ENCODE measurements around the gene MTCL1.

Gene MTCL1

GRCh38 chr18:8868779-8869415 lies 163.5 kb downstream of the MTCL1 start:
- Histone ChIP-seq H3K4me1 (ENCODE audit: insufficient read depth, low read length, severe bottlenecking) (no peaks in the 10 kb centered on the region), H3K27me3 (ENCODE audit: insufficient read depth, low read length) (0 out of 2 replicates have a peak, but pooled peaks cover 7% of the 10 kb centered on the region), H3K36me3 (ENCODE audit: insufficient read depth, low read length) (no peaks in the 10 kb centered on the region), H3K4me3 (ENCODE audit: low read depth, low read length, poor library complexity, severe bottlenecking) (no peak overlapping the region), H3F3A (ENCODE audit: insufficient read depth, low read length) (no peaks in the 10 kb centered on the region), H2AFZ (ENCODE audit: low read length) (no peak overlapping the region), H3K9me3 (ENCODE audit: low read length) (no peaks in the 10 kb centered on the region), H3K9me2 (ENCODE audit: low read depth, low read length) (no peaks in the 10 kb centered on the region), H3K9ac (ENCODE audit: low read length) (no peak overlapping the region), H4K20me1 (ENCODE audit: insufficient read depth, low read length) (no peaks in the 10 kb centered on the region), H3K79me2 (ENCODE audit: insufficient read depth, low read length) (no peaks in the 10 kb centered on the region), H3K4me2 (ENCODE audit: low read length) (no peak overlapping the region), H3K27ac (ENCODE audit: low read depth, low read length, poor library complexity, severe bottlenecking) (no peak overlapping the region)
- TF ChIP-seq EZH2 (IDR thresholded peaks at IDR 0.05; ENCODE audit: borderline replicate concordance, low read length): no peak
- TF ChIP-seq CTCF (IDR thresholded peaks at IDR 0.05; ENCODE audit: low read length): no peak

GRCh38 chr18:8869696-8870095 lies 164.3 kb downstream of the MTCL1 start:
- TF ChIP-seq EZH2 (IDR thresholded peaks at IDR 0.05; ENCODE audit: borderline replicate concordance, low read length): no peak
- TF ChIP-seq CTCF (IDR thresholded peaks at IDR 0.05; ENCODE audit: low read length): no peak
- no peaks in the 10 kb centered on the region for H3K4me1 ChIP-seq (ENCODE audit: insufficient read depth, low read length, severe bottlenecking)
- H4K20me1 ChIP-seq (ENCODE audit: insufficient read depth, low read length): no peaks in the 10 kb centered on the region
- H3K9me2 ChIP-seq (ENCODE audit: low read depth, low read length): no peaks in the 10 kb centered on the region
- no peaks in the 10 kb centered on the region for H3K79me2 ChIP-seq (ENCODE audit: insufficient read depth, low read length)
- no peak overlapping the region for H3K27ac ChIP-seq (ENCODE audit: low read depth, low read length, poor library complexity, severe bottlenecking)
- H2AFZ ChIP-seq (ENCODE audit: low read length): no peak overlapping the region
- 0 out of 2 replicates have a peak, but pooled peaks cover 7% of the 10 kb centered on the region for H3K27me3 ChIP-seq (ENCODE audit: insufficient read depth, low read length)
- H3K36me3 ChIP-seq (ENCODE audit: insufficient read depth, low read length): no peaks in the 10 kb centered on the region
- no peaks in the 10 kb centered on the region for H3K9me3 ChIP-seq (ENCODE audit: low read length)
- H3K4me2 ChIP-seq (ENCODE audit: low read length): no peak overlapping the region
- no peaks in the 10 kb centered on the region for H3F3A ChIP-seq (ENCODE audit: insufficient read depth, low read length)
- no peak overlapping the region for H3K4me3 ChIP-seq (ENCODE audit: low read depth, low read length, poor library complexity, severe bottlenecking)
- H3K9ac ChIP-seq (ENCODE audit: low read length): no peak overlapping the region

GRCh38 chr18:8870528-8870927 lies 165.2 kb downstream of the MTCL1 start:
- Histone ChIP-seq H3K9me2 (ENCODE audit: low read depth, low read length) (no peaks in the 10 kb centered on the region), H3F3A (ENCODE audit: insufficient read depth, low read length) (no peaks in the 10 kb centered on the region), H3K27me3 (ENCODE audit: insufficient read depth, low read length) (0 out of 2 replicates have a peak, but pooled peaks cover 7% of the 10 kb centered on the region), H3K27ac (ENCODE audit: low read depth, low read length, poor library complexity, severe bottlenecking) (no peak overlapping the region), H3K4me3 (ENCODE audit: low read depth, low read length, poor library complexity, severe bottlenecking) (no peak overlapping the region), H3K79me2 (ENCODE audit: insufficient read depth, low read length) (no peaks in the 10 kb centered on the region), H3K9me3 (ENCODE audit: low read length) (no peaks in the 10 kb centered on the region), H2AFZ (ENCODE audit: low read length) (no peak overlapping the region), H3K4me2 (ENCODE audit: low read length) (no peak overlapping the region), H3K4me1 (ENCODE audit: insufficient read depth, low read length, severe bottlenecking) (no peaks in the 10 kb centered on the region), H3K36me3 (ENCODE audit: insufficient read depth, low read length) (no peaks in the 10 kb centered on the region), H3K9ac (ENCODE audit: low read length) (no peak overlapping the region), H4K20me1 (ENCODE audit: insufficient read depth, low read length) (no peaks in the 10 kb centered on the region)
- TF ChIP-seq CTCF (IDR thresholded peaks at IDR 0.05; ENCODE audit: low read length) (no peak), EZH2 (IDR thresholded peaks at IDR 0.05; ENCODE audit: borderline replicate concordance, low read length) (no peak)
